HuH-7.5 (cell line): ENCODE measurements around the gene DOCK9.
"Not testable (repeated sequence)": the region's sequence is repeated elsewhere in the genome, so short reads cannot be mapped to it uniquely, and the experiment has no call there.

Experiments
- DNase-seq: peaks from one replicate; pipeline ENCODE4 v3.0.0; 2011; ENCODE audit warnings: low spot score

The DOCK9 gene

GRCh38 chr13:98822225-98822606, 155.6 kb downstream of the DOCK9 start:
- DNase-seq, result no peak

GRCh38 chr13:98821372-98822224, 156.3 kb downstream of the DOCK9 start:
- DNase-seq, result no peak

DNA sequence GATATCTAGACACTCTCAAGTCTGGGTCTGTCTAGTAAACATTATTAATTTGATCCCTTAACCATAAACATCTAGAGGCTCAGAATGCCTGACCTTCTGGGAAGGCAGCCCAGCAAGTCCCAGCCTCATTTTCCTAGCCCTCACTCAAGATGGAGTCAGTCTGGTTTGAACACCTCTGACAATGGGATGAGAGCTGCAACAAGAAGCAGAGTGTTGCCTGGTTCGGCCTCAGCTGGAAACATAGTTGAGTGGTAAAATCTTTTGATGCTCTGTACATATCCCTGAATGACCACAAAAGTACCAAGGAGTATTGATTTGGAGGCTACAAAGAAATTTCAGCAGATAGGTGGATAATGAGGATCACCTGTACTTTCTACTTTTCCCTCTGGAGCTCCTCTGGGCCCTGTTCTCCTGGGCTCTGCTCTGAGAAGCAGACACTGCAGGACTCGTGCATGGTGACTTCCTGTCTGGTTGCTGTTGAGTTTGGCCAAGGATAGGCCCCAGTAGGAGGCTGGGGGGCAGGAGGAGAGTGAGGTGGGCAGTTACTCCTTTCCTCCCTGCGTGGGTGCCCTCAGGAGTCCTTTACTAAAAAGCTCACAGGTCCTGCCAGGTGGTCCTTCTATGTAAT, 157.0 kb downstream of the DOCK9 start:
- DNase-seq, result no peak

DNA sequence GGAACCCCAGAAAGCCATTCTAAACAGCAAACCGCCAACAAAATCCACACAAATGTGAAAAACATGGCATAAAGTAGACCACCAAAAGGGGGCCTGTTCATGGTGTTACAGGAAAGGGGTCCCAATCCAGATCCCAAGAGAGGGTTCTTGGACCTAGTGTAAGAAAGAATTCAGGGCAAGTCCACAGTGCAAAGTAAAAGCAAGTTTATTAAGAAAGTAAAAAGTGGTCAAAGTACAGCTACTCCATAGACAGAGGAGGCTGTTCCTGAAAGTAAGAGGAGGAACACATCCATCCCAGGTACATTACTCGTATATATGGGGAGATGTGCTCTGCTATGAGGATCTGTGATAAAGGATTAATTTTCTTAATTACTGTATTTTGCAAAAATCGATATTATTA, 157.6 kb downstream of the DOCK9 start:
- no peak for DNase-seq

- no peak for DNase-seq
Measured at GRCh38 chr13:98819382-98820010, 158.4 kb downstream of the DOCK9 start.

- no peak for DNase-seq
Measured at GRCh38 chr13:98816406-98816805, 161.5 kb downstream of the DOCK9 start.

GRCh38 chr13:98813993-98814392, 163.9 kb downstream of the DOCK9 start:
- DNase-seq, result no peak

- DNase-seq, result not testable (repeated sequence)
Measured at GRCh38 chr13:98812186-98812790, 165.6 kb downstream of the DOCK9 start.

GRCh38 chr13:98810746-98811145, 167.1 kb downstream of the DOCK9 start:
- DNase-seq, result no peak

- DNase-seq, result no peak
Measured at GRCh38 chr13:98809345-98809777, 168.5 kb downstream of the DOCK9 start.

GRCh38 chr13:98807774-98808173, 170.1 kb downstream of the DOCK9 start:
- DNase-seq, result no peak

DNA sequence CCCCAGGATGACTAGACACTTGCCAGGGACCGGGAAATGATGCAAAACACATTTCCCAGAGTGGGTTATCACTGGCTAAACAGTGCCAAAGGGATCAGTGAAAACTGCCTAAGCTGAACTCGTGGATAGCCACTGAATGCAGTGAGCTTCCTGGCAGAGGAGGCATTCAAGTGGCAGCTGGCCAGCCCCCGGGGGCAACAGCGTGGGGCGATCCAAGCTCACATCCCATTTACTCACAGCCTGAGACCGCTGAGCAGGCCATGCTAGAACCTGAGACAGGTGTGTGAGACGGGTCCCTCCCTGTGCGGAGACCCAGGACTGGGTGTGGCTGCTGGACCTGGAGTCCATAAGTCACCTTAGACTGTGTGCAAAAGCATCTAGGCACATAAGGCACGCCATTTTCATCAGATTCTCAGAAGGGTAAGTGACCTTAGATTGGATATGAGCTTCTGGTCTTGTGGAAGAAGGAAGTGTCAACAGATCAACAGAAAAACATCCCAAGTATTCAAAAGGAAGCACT, 173.5 kb downstream of the DOCK9 start:
- DNase-seq, result no peak

GRCh38 chr13:98803921-98804320, 173.9 kb downstream of the DOCK9 start:
- no peak for DNase-seq

- no peak for DNase-seq
Measured at GRCh38 chr13:98803111-98803561, 174.7 kb downstream of the DOCK9 start.

GRCh38 chr13:98802559-98802958, 175.3 kb downstream of the DOCK9 start:
- DNase-seq, result no peak

DNA sequence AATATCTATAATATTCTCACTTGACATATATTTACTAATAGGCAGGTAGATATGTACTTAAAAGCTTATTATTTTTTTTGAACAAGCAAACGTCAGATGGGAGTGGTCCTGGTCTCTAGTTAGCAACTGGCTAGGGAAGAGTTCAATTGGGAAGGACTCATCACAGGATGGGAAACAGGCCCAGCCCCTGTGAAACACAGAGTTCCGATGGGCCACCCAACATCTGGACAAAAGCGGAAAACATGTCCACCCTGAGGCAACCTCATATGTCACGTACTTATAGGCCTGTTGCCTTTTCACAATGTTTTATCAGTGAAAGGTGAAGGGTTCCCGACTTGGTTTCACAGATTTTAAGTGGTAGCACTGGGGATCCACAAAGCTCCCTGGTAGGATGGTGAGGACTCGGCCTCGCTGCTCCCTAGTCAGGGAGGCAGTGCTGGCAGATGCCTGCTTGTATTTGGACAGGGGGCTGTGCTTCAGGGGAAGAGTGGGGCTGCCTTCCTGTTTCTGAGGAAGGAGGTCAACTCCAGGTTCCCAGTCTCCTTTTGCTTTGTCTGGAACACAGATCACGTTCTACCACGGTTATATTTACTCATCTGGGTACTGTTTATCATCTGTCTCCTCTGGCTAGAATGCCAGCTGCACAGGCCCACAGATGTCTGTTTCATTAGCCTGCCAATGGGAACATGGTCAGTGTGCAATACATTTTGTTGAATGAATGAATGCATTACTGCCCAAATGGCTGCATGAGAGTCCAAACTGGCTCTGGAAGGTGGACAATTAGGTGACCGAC, 176.0 kb downstream of the DOCK9 start:
- no peak for DNase-seq

GRCh38 chr13:98800078-98800477, 177.8 kb downstream of the DOCK9 start:
- no peak for DNase-seq

DNA sequence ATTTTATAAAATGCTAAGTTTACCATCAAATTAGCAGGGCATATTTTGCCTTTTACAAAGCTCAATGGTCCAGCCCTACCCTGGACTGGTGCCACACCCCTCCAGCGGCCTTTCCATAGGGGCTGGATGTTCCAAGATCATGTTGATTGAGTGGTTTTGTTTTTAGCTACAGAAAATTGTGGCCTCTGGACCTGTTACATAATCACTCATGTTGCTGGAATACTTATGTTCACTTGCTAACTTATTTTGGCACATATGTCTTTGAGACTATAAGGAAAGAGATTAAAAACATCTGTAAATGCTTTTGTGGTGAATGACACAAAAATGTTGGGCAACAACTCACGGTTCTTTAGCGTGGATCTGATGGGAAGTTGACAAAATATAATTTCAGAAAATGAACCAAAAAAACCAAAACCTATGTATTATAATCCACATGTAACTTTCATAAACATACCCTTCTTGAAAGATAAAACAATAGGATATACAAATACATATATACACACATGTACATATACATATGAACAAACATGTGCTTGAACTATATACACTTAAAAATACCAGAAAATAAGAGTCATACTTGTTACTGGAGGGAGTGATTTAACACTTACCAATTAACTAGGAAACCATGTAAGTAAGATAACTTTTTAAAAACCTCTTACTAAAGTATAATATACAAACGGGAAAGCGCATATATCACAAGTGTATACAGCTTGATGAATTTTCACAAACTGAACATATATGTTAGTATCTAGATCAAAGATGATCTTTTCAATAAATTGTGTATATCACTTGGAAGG, 178.8 kb downstream of the DOCK9 start:
- DNase-seq, result no peak

GRCh38 chr13:98797456-98797855, 180.4 kb downstream of the DOCK9 start:
- DNase-seq, result no peak

- no peak for DNase-seq
Measured at GRCh38 chr13:98796798-98797197, 181.1 kb downstream of the DOCK9 start.

- DNase-seq, result no peak
Measured at GRCh38 chr13:98796191-98796590, 181.7 kb downstream of the DOCK9 start.
